Prostate gland (tissue), 2 donors: Measurements from ENCODE around the gene SLC22A12. TPM values are rescaled to one million over a fixed set of nuclear protein-coding genes. Genes with fewer than 3 reads are reported as not detected.
A peak's percentile ranks its signal among the peaks of the same experiment; 100 is the strongest.

Experiments
- DNase-seq: peaks from one replicate; pipeline ENCODE4 v3.0.0-alpha.2; 2019; ENCODE audit warnings: low spot score
- H3K27ac ChIP-seq, 2 donors: fragments of 200-600 bp; sonication (generic); 2 replicates each; pipeline ENCODE4 v1.5.1; 2017 to 2019
- H3K27me3 ChIP-seq: fragments of 200-600 bp; sonication (generic); replicated peaks from 2 replicates; pipeline ENCODE4 v1.5.1; 2019; ENCODE audit not compliant: insufficient read depth
- H3K36me3 ChIP-seq, 2 donors: fragments of 200-600 bp; sonication (generic); 1 replicate in 1 of 2; 2 replicates in 1 of 2; pipeline versions ENCODE4 v1.5.1 to v1.8.1; 2017 to 2019
- H3K4me1 ChIP-seq: fragments of 200-600 bp; sonication (generic); replicated peaks from 2 replicates; pipeline ENCODE4 v1.5.1; 2019
- H3K4me3 ChIP-seq, 2 donors: fragments of 200-600 bp; sonication (generic); 2 replicates each; pipeline ENCODE4 v1.5.1; 2017 to 2019
- H3K9me3 ChIP-seq: fragments of 200-600 bp; sonication (generic); 2 replicates; pipeline ENCODE4 v1.5.1; 2017
- CTCF ChIP-seq, 4 experiments: fragments of 200-600 bp in 2 of 4; fragments of 450-650 bp in 2 of 4; sonication (generic) in 2 of 4; IDR thresholded peaks; 1 replicate in 3 of 4; 2 replicates in 1 of 4; pipeline ENCODE4 v1.5.1; 2016 to 2019; ENCODE audit warnings: antibody characterized with exemption in 4 of 4, mild to moderate bottlenecking in 2 of 4, moderate library complexity in 2 of 4
- POLR2A ChIP-seq: fragments of 450-650 bp; IDR thresholded peaks from one replicate; pipeline ENCODE4 v1.6.1; 2016; ENCODE audit warnings: antibody characterized with exemption, mild to moderate bottlenecking
- POLR2AphosphoS5 ChIP-seq: sonication (generic); formaldehyde crosslinking; IDR thresholded peaks from one replicate; pipeline ENCODE4 v1.6.1; 2017; ENCODE audit warnings: antibody characterized with exemption
- WGBS: methylation state at CpG from one replicate; pipeline ENCODE4 v1.1.5; 2018; 5-methylcytosine and 5-hydroxymethylcytosine counted together
- intact Hi-C: fragments of 100-400 bp; cut with DNase I; formaldehyde crosslinking; loops from one replicate; pipeline ENCODE4 v1.14.2; 2022
- total RNA-seq, 2 donors: library from RNA; depleted of rRNA; stranded (reverse); fragments of >200 nt; gene quantifications; one replicate each; pipeline ENCODE4 v1.1.0, GENCODE V29; 2016

SLC22A12 gene
- not detected for total RNA-seq

- no peaks in the 10 kb centered on the region for H3K9me3 ChIP-seq
- no peaks in the 10 kb centered on the region for H3K27me3 ChIP-seq
- WGBS, result 72% methylated on average over 14 of the region's 14 CpGs
- DNase-seq, result no peak
- H3K4me3 ChIP-seq, result no peak within 1 kb of the TSS
- H3K36me3 ChIP-seq, result no peaks in the 10 kb centered on the region
- intact Hi-C loops, result no loop called here
- no peak within 1 kb of the TSS for H3K27ac ChIP-seq
- H3K4me1 ChIP-seq, result no peaks in the 10 kb centered on the region
- no peak for TF ChIP-seq CTCF (IDR thresholded peaks at IDR 0.05)
- no peak for TF ChIP-seq POLR2AphosphoS5
- no peak for TF ChIP-seq POLR2A
These were observed at the start of gene SLC22A12 for GRCh38 chr11:64590763-64591221. Gene SLC22A12 (plus strand): TSS chr11:64591220. CDS start chr11:64591557, 337 bp downstream.

DNA sequence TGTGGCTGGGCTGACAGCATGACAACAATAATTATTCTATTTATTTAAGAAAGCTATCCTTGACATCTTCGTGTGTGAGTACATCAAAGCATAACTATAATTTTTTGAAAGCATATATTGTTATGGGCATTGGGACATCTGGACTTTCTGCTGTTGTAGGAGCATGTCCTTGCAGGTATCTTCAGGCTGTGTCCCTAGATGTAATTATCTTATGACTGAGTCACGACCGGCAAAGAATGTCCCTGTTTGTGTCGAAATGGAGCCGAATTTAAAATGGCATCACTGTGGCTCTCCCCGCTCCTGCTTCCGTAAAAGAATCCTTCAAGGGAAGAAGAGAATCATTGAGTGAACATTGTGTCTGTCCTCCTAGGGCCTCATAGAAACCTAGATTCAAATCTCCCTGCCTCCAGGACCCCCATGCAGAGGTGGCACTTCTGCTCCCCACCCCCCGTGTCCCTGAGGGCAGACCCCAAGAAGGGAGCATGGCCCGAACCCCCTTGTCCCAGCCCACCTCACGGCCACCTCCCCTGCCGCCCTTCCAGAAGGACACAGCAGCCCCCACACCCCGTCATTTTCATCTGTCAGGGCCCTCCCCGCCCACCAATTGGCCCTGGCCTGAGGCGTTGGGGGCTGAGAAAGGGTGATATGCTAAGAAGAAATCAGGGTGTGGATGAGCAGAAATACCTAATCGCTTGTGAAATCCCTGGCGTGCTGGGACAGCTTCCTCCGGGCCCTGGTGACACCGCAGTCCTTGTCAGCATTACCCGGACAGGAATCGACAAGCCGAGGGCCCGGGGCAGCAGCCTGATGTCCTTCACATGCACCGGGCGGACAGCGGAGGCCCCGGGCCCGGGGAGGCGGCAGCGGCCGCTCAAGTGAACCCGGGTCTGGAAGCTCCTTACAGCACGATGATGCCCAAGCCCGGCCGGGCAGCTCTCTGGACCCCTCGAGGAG, 48.6 kb upstream of the SLC22A12 start:
- DNase-seq, result peak; percentile 64
- Histone ChIP-seq H3K4me3 (no peak overlapping the region), H3K27ac (peak overlapping the region in 1 of 2 donors; percentile 20), H3K9me3 (no peaks in the 10 kb centered on the region), H3K27me3 (no peaks in the 10 kb centered on the region), H3K4me1 (no peaks in the 10 kb centered on the region), H3K36me3 (no peaks in the 10 kb centered on the region)
- intact Hi-C loops, result no loop called here
- TF ChIP-seq POLR2AphosphoS5 (peak; percentile 46), CTCF (IDR thresholded peaks at IDR 0.05) (no peak)
- 64% methylated on average over 35 of the region's 35 CpGs for WGBS

DNA sequence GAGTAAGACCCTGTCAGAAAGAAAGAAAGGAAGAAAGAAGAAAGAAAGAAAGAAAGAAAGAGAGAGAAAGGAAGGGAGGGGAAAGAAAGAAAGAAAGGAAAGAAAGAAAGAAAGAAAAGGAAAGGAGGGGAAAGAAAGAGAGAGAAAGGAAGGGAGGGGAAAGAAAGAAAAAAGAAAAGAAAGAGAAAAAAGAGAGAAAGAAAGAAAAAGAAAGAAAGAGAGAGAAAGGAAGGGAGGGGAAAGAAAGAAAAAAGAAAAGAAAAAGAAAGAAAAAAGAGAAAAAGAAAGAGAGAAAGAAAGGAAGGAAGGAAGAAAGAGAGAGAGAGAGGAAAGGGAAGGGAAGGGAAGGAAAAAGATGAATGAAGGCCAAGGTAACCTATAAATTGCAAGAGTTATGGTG, 47.2 kb upstream of the SLC22A12 start:
- no peak for DNase-seq
- Histone ChIP-seq H3K27me3 (no peaks in the 10 kb centered on the region), H3K4me3 (no peak overlapping the region), H3K27ac (no peak overlapping the region), H3K4me1 (no peaks in the 10 kb centered on the region), H3K9me3 (no peaks in the 10 kb centered on the region), H3K36me3 (no peaks in the 10 kb centered on the region)
- TF ChIP-seq CTCF (IDR thresholded peaks at IDR 0.05) (no peak), POLR2A (no peak), POLR2AphosphoS5 (no peak)
- intact Hi-C loops, result no loop called here

GRCh38 chr11:64544616-64545296, 46.3 kb upstream of the SLC22A12 start:
- intact Hi-C loops, result no loop called here
- TF ChIP-seq POLR2A, result no peak
- TF ChIP-seq POLR2AphosphoS5, result no peak
- no peak for TF ChIP-seq CTCF (IDR thresholded peaks at IDR 0.05)
- 91% methylated on average over 2 of the region's 2 CpGs for WGBS

More at GRCh38 chr11:64544616-64545296, 46.3 kb upstream of the SLC22A12 start:
- Histone ChIP-seq H3K36me3 (no peaks in the 10 kb centered on the region), H3K4me1 (no peaks in the 10 kb centered on the region), H3K27me3 (no peaks in the 10 kb centered on the region), H3K4me3 (no peak overlapping the region), H3K9me3 (no peaks in the 10 kb centered on the region), H3K27ac (no peak overlapping the region)
- DNase-seq, result no peak
